GM12878 (cell line): ENCODE results near the gene DOK7. TPM values are rescaled to one million over a fixed set of nuclear protein-coding genes. Genes with fewer than 3 reads are reported as not detected.

Experiments used
- ATAC-seq: fragments of 200-7000 bp; cut with Tn5 transposase; 3 replicates; pipeline ENCODE4 v1.9.1; 2020; ENCODE audit warnings: mild to moderate bottlenecking, moderate library complexity
- BruUV-seq: library from RNA; stranded (reverse); fragments of 400-500 nt; replicated peaks from 2 replicates; lab custom pipeline; 2021; lab: Mats Ljungman, UMichigan
- CTCF ChIA-PET: fragments of 300-600 bp; sonication (Branson Sonifier 250); formaldehyde crosslinking; extraction: SDS; loops from one replicate; lab custom pipeline; 2021; ENCODE audit warnings: inconsistent platforms; lab: Yijun Ruan, JAX
- POLR2A ChIA-PET: fragments of 350-600 bp; formaldehyde crosslinking; extraction: SDS; loops from one replicate; lab custom pipeline; 2021; ENCODE audit warnings: inconsistent platforms; lab: Charles Lee
- RAD21 ChIA-PET: fragments of 300-600 bp; sonication (Branson Sonifier 250); formaldehyde crosslinking; loops from one replicate; lab custom pipeline; 2023; ENCODE audit warnings: antibody characterized with exemption; ENCODE audit not compliant: unreplicated experiment; lab: Charles Lee
- SMC1A ChIA-PET: fragments of 300-600 bp; sonication (Branson Sonifier 250); formaldehyde crosslinking; loops from one replicate; lab custom pipeline; 2023; ENCODE audit not compliant: unreplicated experiment, uncharacterized antibody; lab: Charles Lee
- DNase-seq: peaks from one replicate; pipeline ENCODE4 v3.0.0-alpha.2; 2011; ENCODE audit warnings: low read depth, low spot score
- FAIRE-seq: peaks from 3 replicates; lab custom pipeline; 2011; peaks lifted over from hg19 to GRCh38; lab: Jason Lieb, UNC
- H2AFZ ChIP-seq: 2 replicates; pipeline ENCODE4 v1.6.0; 2011; ENCODE audit warnings: low read depth, low read length, control low read depth; ENCODE audit not compliant: control insufficient read depth
- H3K27ac ChIP-seq: 2 replicates; pipeline ENCODE4 v1.5.1; 2011; ENCODE audit warnings: control low read depth; ENCODE audit not compliant: control insufficient read depth, insufficient read depth
- H3K27me3 ChIP-seq, 2 experiments: replicated peaks in 1 of 2; 2 replicates each; pipeline versions ENCODE4 v1.6.0 to v1.6.1; 2011; ENCODE audit warnings: low read length in 1 of 2; ENCODE audit not compliant: control insufficient read depth in 2 of 2, insufficient read depth in 2 of 2
- H3K36me3 ChIP-seq, 2 experiments: 2 replicates each; pipeline ENCODE4 v1.5.1; 2011; ENCODE audit warnings: low read length in 1 of 2; ENCODE audit not compliant: control insufficient read depth in 2 of 2, insufficient read depth in 2 of 2
- H3K4me1 ChIP-seq: 2 replicates; pipeline ENCODE4 v1.6.1; 2011; ENCODE audit warnings: mild to moderate bottlenecking, low read length, moderate library complexity, mixed read lengths; ENCODE audit not compliant: control insufficient read depth, insufficient read depth
- H3K4me2 ChIP-seq: 2 replicates; pipeline ENCODE4 v1.6.0; 2011; ENCODE audit warnings: control low read depth; ENCODE audit not compliant: control insufficient read depth, insufficient read depth
- H3K4me3 ChIP-seq: fragments of 200-600 bp; sonication (generic); 2 replicates; pipeline ENCODE4 v1.5.1; 2016
- H3K79me2 ChIP-seq: 2 replicates; pipeline ENCODE4 v1.6.0; 2011; ENCODE audit warnings: low read length; ENCODE audit not compliant: control insufficient read depth, insufficient read depth
- H3K9ac ChIP-seq: 2 replicates; pipeline ENCODE4 v1.8.0; 2011; ENCODE audit warnings: low read length, control low read depth, mixed read lengths; ENCODE audit not compliant: control insufficient read depth, insufficient read depth
- H3K9me3 ChIP-seq: replicated peaks from 3 replicates; pipeline ENCODE4 v1.5.1; 2011; ENCODE audit warnings: mild to moderate bottlenecking, low read length; ENCODE audit not compliant: control insufficient read depth, insufficient read depth
- H4K20me1 ChIP-seq: 2 replicates; pipeline ENCODE4 v1.6.0; 2011; ENCODE audit not compliant: control insufficient read depth, insufficient read depth
- NRF1 ChIP-seq: conservative IDR thresholded peaks from 2 replicates; pipeline ENCODE4 v1.6.1; 2011; ENCODE audit warnings: mild to moderate bottlenecking, low read depth, low read length, improper control_type of control experiment
- ZNF384 ChIP-seq: IDR thresholded peaks from 2 replicates; pipeline ENCODE4 v1.6.1; 2012; ENCODE audit warnings: low read depth, mild to moderate bottlenecking, low read length, improper control_type of control experiment, borderline replicate concordance
- WGBS: methylation state at CpG from one replicate; pipeline ENCODE4 v1.1.6; 2016; ENCODE audit warnings: low lambda C conversion rate; ENCODE audit not compliant: insufficient replicate concordance, insufficient coverage; ENCODE audit errors: missing lambda C conversion rate; 5-methylcytosine and 5-hydroxymethylcytosine counted together
- in situ Hi-C: fragments of 300-500 bp; cut with MboI; formaldehyde crosslinking; loops from 9 replicates; pipeline ENCODE4 v1.14.3; 2018; ENCODE audit warnings: mixed read lengths
- intact Hi-C: fragments of 100-400 bp; cut with micrococcal nuclease; formaldehyde crosslinking; loops from one replicate; pipeline ENCODE4 v1.14.2; 2022; ENCODE audit not compliant: unreplicated experiment
- polyA plus RNA-seq, 11 experiments: library from polyadenylated mRNA; depleted of rRNA in 4 of 11; unstranded in 6 of 11; stranded (reverse) in 5 of 11; fragments of >200 nt; fragmentation: Nextera tagmentation in 4 of 11; fragmentation: Illumina TruSeq in 1 of 11; extraction: Ambion mirVana in 4 of 11; extraction: Trizol in 1 of 11; gene quantifications; 1 replicate in 1 of 11; 2 replicates in 10 of 11; pipeline versions ENCODE4 v1.2.1 to v1.2.3, GENCODE V29; 2011 to 2016; ENCODE audit warnings: inconsistent platforms in 2 of 11, missing spikeins in 2 of 11, low read depth in 1 of 11
- total RNA-seq, 4 experiments: library from RNA; depleted of rRNA in 3 of 4; stranded (reverse); fragments of >200 nt in 3 of 4; fragmentation: Illumina TruSeq in 1 of 4; extraction: Trizol in 1 of 4; gene quantifications; 2 replicates each; pipeline versions ENCODE4 v1.2.1 to v1.2.3, GENCODE V29; 2013 to 2021
- TF ChIP-seq, protein P1 (sequence below): IDR thresholded peaks from 2 replicates; pipeline ENCODE4 v1.6.1; 2011; ENCODE audit warnings: low read depth, low read length, improper control_type of control experiment, borderline replicate concordance
- TF ChIP-seq, protein P2 (sequence below): fragments of 450-650 bp; IDR thresholded peaks from 2 replicates; pipeline ENCODE4 v1.6.1; 2017; ENCODE audit warnings: low read depth, mild to moderate bottlenecking, moderate library complexity
- TF ChIP-seq, protein P3 (sequence below): IDR thresholded peaks from 2 replicates; pipeline ENCODE4 v1.6.1; 2011; ENCODE audit warnings: borderline replicate concordance, low read depth, mild to moderate bottlenecking, moderate library complexity, mixed read lengths, low read length; ENCODE audit not compliant: insufficient read depth; ENCODE audit errors: extremely low read length
- TF ChIP-seq, protein P4 (sequence below): IDR thresholded peaks from 2 replicates; pipeline ENCODE4 v1.6.1; 2012; ENCODE audit warnings: low read depth, low read length, improper control_type of control experiment
- TF ChIP-seq, protein P5 (sequence below): fragments of 450-650 bp; IDR thresholded peaks from 2 replicates; pipeline ENCODE4 v1.6.1; 2014; ENCODE audit warnings: mild to moderate bottlenecking

The DOK7 gene
- total and polyA plus RNA-seq, 10 of the 15 experiments (the other 5 are each of a cell fraction or from before 2014, with no cell fraction given): 0.04 to 0.46 (median 0.18) TPM; not detected in 4

DNA sequence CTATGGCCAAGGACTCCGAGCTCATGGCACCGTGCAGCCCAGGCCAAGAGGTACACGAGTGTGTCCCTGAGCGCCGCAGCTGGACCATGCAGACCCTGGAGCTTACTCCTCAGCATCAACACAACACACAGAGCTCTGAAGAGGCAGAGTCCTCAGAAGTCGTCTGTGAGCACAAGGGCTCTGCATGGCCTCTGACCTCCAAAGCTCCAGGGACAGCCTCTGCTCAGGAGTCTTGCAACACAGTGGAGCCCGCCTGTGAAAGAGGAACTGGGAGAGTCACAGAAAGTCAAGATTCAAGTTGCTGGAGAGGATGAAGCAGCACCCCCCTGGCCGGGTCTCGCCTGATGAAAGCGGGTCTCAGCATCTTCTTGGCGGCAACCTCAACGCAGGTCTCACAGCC, 66.3 kb downstream of the DOK7 start (continued):
- TF ChIP-seq, protein P1, sequence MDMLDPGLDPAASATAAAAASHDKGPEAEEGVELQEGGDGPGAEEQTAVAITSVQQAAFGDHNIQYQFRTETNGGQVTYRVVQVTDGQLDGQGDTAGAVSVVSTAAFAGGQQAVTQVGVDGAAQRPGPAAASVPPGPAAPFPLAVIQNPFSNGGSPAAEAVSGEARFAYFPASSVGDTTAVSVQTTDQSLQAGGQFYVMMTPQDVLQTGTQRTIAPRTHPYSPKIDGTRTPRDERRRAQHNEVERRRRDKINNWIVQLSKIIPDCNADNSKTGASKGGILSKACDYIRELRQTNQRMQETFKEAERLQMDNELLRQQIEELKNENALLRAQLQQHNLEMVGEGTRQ: no peak
- no peak for TF ChIP-seq NRF1
- TF ChIP-seq, protein P2, sequence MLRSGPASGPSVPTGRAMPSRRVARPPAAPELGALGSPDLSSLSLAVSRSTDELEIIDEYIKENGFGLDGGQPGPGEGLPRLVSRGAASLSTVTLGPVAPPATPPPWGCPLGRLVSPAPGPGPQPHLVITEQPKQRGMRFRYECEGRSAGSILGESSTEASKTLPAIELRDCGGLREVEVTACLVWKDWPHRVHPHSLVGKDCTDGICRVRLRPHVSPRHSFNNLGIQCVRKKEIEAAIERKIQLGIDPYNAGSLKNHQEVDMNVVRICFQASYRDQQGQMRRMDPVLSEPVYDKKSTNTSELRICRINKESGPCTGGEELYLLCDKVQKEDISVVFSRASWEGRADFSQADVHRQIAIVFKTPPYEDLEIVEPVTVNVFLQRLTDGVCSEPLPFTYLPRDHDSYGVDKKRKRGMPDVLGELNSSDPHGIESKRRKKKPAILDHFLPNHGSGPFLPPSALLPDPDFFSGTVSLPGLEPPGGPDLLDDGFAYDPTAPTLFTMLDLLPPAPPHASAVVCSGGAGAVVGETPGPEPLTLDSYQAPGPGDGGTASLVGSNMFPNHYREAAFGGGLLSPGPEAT: no peak

DNA sequence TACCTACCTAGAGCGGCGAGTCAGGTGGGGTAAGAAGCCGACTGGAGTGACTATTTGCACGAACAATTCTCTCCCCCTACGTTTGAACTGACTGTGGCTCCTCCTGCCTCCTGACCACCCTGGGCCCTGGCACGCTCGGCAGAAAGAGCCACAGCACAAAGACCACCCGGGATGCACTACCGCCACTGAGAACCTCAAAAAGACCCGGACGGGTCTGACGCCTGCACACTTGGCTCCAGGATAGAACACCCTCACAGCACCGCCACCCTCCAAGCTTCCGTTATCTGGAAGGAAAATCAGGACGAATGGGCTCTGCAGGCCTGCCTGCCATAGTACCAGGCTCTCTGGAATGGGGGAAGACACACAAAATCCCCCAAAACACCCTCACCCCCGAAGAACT, 66.9 kb downstream of the DOK7 start:
- ChIA-PET POLR2A (no interaction called here), SMC1A (no interaction called here), CTCF (no interaction called here), RAD21 (no interaction called here)
- BruUV-seq: no TSS peak
- Histone ChIP-seq H3K4me2 (peak overlapping the region; percentile 35; the same call in 1 of the 2 replicates), H3K4me1 (peaks cover 13% of the 10 kb centered on the region), H3K27me3 (no peaks in the 10 kb centered on the region), H4K20me1 (peaks cover 4% of the 10 kb centered on the region; the same call in 1 of the 2 replicates), H2AFZ (no peak overlapping the region), H3K79me2 (peaks cover 18% of the 10 kb centered on the region), H3K36me3 (peaks cover 0 to 1% of the 10 kb centered on the region in 2 experiments; a peak in 1 of 4 replicates), H3K27ac (no peak overlapping the region), H3K4me3 (no peak overlapping the region), H3K9ac (no peak overlapping the region), H3K9me3 (no peaks in the 10 kb centered on the region)
- DNase-seq (no peak), FAIRE-seq (no peak), ATAC-seq (no peak)
- WGBS: 96% methylated on average over 16 of the region's 16 CpGs
- intact Hi-C loops (no loop called here), in situ Hi-C loops (no loop called here)
- TF ChIP-seq, protein P3, sequence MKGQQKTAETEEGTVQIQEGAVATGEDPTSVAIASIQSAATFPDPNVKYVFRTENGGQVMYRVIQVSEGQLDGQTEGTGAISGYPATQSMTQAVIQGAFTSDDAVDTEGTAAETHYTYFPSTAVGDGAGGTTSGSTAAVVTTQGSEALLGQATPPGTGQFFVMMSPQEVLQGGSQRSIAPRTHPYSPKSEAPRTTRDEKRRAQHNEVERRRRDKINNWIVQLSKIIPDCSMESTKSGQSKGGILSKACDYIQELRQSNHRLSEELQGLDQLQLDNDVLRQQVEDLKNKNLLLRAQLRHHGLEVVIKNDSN: no peak
- TF ChIP-seq, protein P4, sequence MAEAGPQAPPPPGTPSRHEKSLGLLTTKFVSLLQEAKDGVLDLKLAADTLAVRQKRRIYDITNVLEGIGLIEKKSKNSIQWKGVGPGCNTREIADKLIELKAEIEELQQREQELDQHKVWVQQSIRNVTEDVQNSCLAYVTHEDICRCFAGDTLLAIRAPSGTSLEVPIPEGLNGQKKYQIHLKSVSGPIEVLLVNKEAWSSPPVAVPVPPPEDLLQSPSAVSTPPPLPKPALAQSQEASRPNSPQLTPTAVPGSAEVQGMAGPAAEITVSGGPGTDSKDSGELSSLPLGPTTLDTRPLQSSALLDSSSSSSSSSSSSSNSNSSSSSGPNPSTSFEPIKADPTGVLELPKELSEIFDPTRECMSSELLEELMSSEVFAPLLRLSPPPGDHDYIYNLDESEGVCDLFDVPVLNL: no peak
- TF ChIP-seq ZNF384: no peak
- TF ChIP-seq, protein P5, sequence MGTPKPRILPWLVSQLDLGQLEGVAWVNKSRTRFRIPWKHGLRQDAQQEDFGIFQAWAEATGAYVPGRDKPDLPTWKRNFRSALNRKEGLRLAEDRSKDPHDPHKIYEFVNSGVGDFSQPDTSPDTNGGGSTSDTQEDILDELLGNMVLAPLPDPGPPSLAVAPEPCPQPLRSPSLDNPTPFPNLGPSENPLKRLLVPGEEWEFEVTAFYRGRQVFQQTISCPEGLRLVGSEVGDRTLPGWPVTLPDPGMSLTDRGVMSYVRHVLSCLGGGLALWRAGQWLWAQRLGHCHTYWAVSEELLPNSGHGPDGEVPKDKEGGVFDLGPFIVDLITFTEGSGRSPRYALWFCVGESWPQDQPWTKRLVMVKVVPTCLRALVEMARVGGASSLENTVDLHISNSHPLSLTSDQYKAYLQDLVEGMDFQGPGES: no peak
